DOHH2 (cell line): Measurements from ENCODE around the gene ZNF532.
A peak's percentile ranks its signal among the peaks of the same experiment; 100 is the strongest.

Source experiments
- H3F3A ChIP-seq: fragments of 200-600 bp; sonication (generic), shearing (Covaris generic); 2 replicates; pipeline ENCODE4 v1.6.0; 2016; ENCODE audit warnings: antibody characterized with exemption, mild to moderate bottlenecking; ENCODE audit not compliant: control insufficient read depth, insufficient read depth
- H3K27ac ChIP-seq: fragments of 200-600 bp; sonication (generic); 2 replicates; pipeline ENCODE4 v1.5.1; 2014; ENCODE audit warnings: low read depth, mild to moderate bottlenecking, low read length, moderate library complexity
- H3K27me3 ChIP-seq: fragments of 200-600 bp; sonication (generic); 2 replicates; pipeline ENCODE4 v1.6.1; 2014; ENCODE audit warnings: mild to moderate bottlenecking, low read length, mixed read lengths; ENCODE audit not compliant: control insufficient read depth
- H3K36me3 ChIP-seq: fragments of 200-600 bp; sonication (generic); 2 replicates; pipeline ENCODE4 v1.6.1; 2014; ENCODE audit warnings: mild to moderate bottlenecking, low read length, moderate library complexity, mixed read lengths; ENCODE audit not compliant: control insufficient read depth
- H3K4me1 ChIP-seq: fragments of 200-600 bp; sonication (generic); 2 replicates; pipeline ENCODE4 v1.6.1; 2014; ENCODE audit warnings: mild to moderate bottlenecking, low read length, mixed read lengths; ENCODE audit not compliant: control insufficient read depth
- H3K4me2 ChIP-seq: fragments of 200-600 bp; sonication (generic); 2 replicates; pipeline ENCODE4 v1.6.0; 2014; ENCODE audit warnings: mild to moderate bottlenecking, low read length, moderate library complexity
- H3K4me3 ChIP-seq: fragments of 200-600 bp; sonication (generic); 2 replicates; pipeline ENCODE4 v1.5.1; 2014; ENCODE audit warnings: mild to moderate bottlenecking, low read length, mixed read lengths
- H3K79me2 ChIP-seq: fragments of 200-600 bp; sonication (generic); 2 replicates; pipeline ENCODE4 v1.6.1; 2014; ENCODE audit warnings: mild to moderate bottlenecking, low read length, mixed read lengths; ENCODE audit not compliant: control insufficient read depth
- H3K9me2 ChIP-seq: fragments of 200-600 bp; sonication (generic); replicated peaks from 2 replicates; pipeline ENCODE4 v1.6.1; 2014; ENCODE audit warnings: mild to moderate bottlenecking, low read length, mixed read lengths; ENCODE audit not compliant: control insufficient read depth
- H3K9me3 ChIP-seq: fragments of 200-600 bp; sonication (generic); 2 replicates; pipeline ENCODE4 v1.6.1; 2014; ENCODE audit warnings: antibody characterized with exemption, low read length, mixed read lengths; ENCODE audit not compliant: control insufficient read depth, insufficient read depth
- H4K20me1 ChIP-seq: fragments of 200-600 bp; sonication (generic); 2 replicates; pipeline ENCODE4 v1.6.0; 2014; ENCODE audit warnings: low read depth, mild to moderate bottlenecking, antibody characterized with exemption, low read length, moderate library complexity; ENCODE audit not compliant: control insufficient read depth, insufficient read depth
- EZH2phosphoT487 ChIP-seq: fragments of 200-600 bp; sonication (generic); IDR thresholded peaks from 2 replicates; pipeline ENCODE4 v1.6.1; 2017; ENCODE audit warnings: borderline replicate concordance, mild to moderate bottlenecking, antibody characterized with exemption, low read length, moderate library complexity, mixed read lengths
- TF ChIP-seq, protein P1 (sequence below): fragments of 200-600 bp; sonication (generic); IDR thresholded peaks from one replicate; pipeline ENCODE4 v1.5.1; 2014; ENCODE audit warnings: antibody characterized with exemption, mild to moderate bottlenecking, low read depth, low read length; ENCODE audit not compliant: poor library complexity, severe bottlenecking

ZNF532 gene

GRCh38 chr18:58865033-58865590 lies 435 bp downstream of the ZNF532 start:
- Histone ChIP-seq H3K9me3 (no peaks in the 10 kb centered on the region), H3K27me3 (no peaks in the 10 kb centered on the region), H3K4me3 (peak overlapping the region; percentile 78), H3F3A (peaks cover 3% of the 10 kb centered on the region), H3K27ac (peak overlapping the region; percentile 79), H3K4me1 (peaks cover 57% of the 10 kb centered on the region), H3K79me2 (peaks cover 71% of the 10 kb centered on the region), H4K20me1 (no peaks in the 10 kb centered on the region), H3K4me2 (peak overlapping the region; percentile 77), H3K9me2 (no peaks in the 10 kb centered on the region), H3K36me3 (peaks cover 53% of the 10 kb centered on the region)
- TF ChIP-seq, protein P1, sequence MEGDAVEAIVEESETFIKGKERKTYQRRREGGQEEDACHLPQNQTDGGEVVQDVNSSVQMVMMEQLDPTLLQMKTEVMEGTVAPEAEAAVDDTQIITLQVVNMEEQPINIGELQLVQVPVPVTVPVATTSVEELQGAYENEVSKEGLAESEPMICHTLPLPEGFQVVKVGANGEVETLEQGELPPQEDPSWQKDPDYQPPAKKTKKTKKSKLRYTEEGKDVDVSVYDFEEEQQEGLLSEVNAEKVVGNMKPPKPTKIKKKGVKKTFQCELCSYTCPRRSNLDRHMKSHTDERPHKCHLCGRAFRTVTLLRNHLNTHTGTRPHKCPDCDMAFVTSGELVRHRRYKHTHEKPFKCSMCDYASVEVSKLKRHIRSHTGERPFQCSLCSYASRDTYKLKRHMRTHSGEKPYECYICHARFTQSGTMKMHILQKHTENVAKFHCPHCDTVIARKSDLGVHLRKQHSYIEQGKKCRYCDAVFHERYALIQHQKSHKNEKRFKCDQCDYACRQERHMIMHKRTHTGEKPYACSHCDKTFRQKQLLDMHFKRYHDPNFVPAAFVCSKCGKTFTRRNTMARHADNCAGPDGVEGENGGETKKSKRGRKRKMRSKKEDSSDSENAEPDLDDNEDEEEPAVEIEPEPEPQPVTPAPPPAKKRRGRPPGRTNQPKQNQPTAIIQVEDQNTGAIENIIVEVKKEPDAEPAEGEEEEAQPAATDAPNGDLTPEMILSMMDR = no peak
- no peak for TF ChIP-seq EZH2phosphoT487

- H3K27ac ChIP-seq = no peak overlapping the region
- H3K4me3 ChIP-seq = peak overlapping the region; percentile 78
- no peaks in the 10 kb centered on the region for H3K9me3 ChIP-seq
- no peaks in the 10 kb centered on the region for H4K20me1 ChIP-seq
- no peaks in the 10 kb centered on the region for H3K27me3 ChIP-seq
- H3K4me1 ChIP-seq = peaks cover 57% of the 10 kb centered on the region
- peaks cover 3% of the 10 kb centered on the region for H3F3A ChIP-seq
- H3K9me2 ChIP-seq = no peaks in the 10 kb centered on the region
- TF ChIP-seq EZH2phosphoT487 = no peak
- TF ChIP-seq, protein P1 = no peak
- peak overlapping the region; percentile 77 for H3K4me2 ChIP-seq
- peaks cover 59% of the 10 kb centered on the region for H3K36me3 ChIP-seq
- peaks cover 74% of the 10 kb centered on the region for H3K79me2 ChIP-seq
Observed at GRCh38 chr18:58865701-58866065, 1.0 kb downstream of the ZNF532 start.

DNA sequence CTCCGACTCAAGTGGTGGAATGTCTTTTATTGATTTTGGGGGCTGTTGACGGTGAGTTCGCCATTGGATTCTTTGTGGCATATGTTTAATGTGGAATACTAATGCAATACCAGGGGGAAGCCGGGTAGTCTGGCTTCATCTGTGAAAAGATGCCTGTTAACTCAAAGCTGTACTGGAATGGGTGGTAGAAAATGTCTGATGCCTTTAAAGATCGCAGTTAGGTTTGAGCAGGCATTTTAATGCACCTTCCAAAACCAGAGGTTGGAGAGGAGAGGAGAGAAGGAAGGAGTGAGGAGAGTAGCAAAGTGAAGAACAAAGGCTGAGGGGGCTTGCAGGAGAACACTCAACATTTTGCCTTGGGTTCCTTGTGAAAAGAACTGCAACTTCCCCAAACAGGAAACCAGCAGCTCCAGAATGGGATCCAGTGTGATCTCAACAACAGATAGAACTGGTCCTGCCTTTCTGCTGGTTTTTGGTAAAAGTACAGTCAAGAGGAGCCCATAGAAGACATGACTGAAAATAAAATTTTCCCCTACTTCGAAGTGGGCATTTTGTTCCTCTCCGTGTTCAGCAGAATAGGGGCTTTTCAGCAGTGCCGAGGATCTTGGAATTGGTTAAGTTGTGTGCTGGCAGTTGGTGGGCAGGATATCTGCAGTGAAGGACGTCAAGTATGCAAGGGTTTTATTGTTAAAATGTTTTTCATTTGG lies 1.5 kb downstream of the ZNF532 start:
- H3K4me3 ChIP-seq = peak overlapping the region; percentile 78

More for the DNA sequence above, 1.5 kb downstream of the ZNF532 start:
- Histone ChIP-seq H3K9me2 (no peaks in the 10 kb centered on the region), H3K4me1 (peaks cover 56% of the 10 kb centered on the region), H3K4me2 (peak overlapping the region; percentile 77), H3K27ac (no peak overlapping the region), H4K20me1 (no peaks in the 10 kb centered on the region), H3K9me3 (no peaks in the 10 kb centered on the region), H3K27me3 (no peaks in the 10 kb centered on the region), H3F3A (no peaks in the 10 kb centered on the region; the same call in 1 of the 2 replicates), H3K79me2 (peaks cover 78% of the 10 kb centered on the region), H3K36me3 (peaks cover 64% of the 10 kb centered on the region)
- TF ChIP-seq EZH2phosphoT487 = no peak
- TF ChIP-seq, protein P1 = no peak
